Measurements from ENCODE around the gene P2RY8. TPM values are rescaled to one million over a fixed set of nuclear protein-coding genes. Genes with fewer than 3 reads are reported as not detected.
A peak's percentile ranks its signal among the peaks of the same experiment; 100 is the strongest.

Gene P2RY8
- total and polyA plus RNA-seq, 2 donors (not counting 1 experiment from before 2014, with no cell fraction given), result 72.3 to 142 TPM

DNA sequence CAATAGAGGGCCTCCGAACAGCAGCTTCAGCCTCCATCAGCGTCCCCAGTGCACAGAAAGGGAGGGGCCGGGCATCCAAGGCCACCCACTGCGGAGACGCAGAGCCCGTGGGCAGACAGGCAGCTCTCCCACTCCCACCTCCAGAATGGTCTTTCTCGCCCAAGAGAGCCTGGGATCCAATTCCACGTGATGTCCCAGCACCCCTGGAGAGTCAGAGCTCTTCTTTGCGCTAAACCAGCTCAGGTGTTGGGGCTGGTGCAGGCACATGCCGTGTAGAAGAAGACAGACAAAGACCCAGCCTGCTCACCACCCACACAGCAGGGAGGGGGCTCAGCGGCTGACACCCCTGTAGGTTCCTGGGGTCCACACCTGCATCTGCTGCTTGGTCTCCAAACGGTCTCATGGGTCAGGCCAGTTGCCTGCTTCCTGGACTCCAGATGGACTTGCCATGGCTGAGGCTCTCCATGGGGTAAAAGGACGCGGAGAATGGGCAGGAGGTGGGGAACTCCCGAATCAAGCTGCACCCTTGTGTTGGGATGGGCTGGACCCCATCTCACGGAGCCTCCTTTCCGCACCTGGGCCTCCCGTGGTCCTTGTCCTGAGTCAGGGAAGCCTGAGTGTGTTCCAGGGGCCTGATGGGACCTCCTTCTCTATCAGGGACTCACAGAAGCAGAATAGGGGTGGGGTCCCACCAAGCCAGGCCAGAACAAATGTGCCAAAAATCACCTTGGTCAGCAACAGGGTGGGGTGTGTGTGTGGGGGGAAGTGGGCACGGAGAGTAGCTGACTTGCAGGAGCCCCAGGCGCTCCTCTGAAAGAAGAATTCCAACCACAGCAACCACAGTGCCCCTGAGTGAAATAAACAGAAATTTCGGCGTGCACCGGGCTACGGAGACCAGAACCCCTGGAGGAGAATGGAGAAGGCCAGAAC, 72.7 kb downstream of the P2RY8 start:
- peaks cover 50% of the 10 kb centered on the region for H3K79me2 ChIP-seq (ENCODE audit: control insufficient read depth, insufficient read depth, low read length)
- peak overlapping the region; percentile 76 for H3K27ac Mint-ChIP-seq
- 79% methylated on average over 18 of the region's 24 CpGs for WGBS (ENCODE audit: insufficient coverage)
- H3K4me1 ChIP-seq (ENCODE audit: control insufficient read depth in 2 of 2, insufficient read depth in 2 of 2, low read length in 2 of 2), result peaks cover 51 to 68% of the 10 kb centered on the region in 2 donors
- H3K4me3 Mint-ChIP-seq, result peak overlapping the region; percentile 35
- no peak overlapping the region for H3K9ac ChIP-seq (ENCODE audit: low read length)
- H3K4me1 Mint-ChIP-seq, result peaks cover 53% of the 10 kb centered on the region
- TF ChIP-seq CTCF (IDR thresholded peaks at IDR 0.05), result no peak
- TF ChIP-seq EZH2 (IDR thresholded peaks at IDR 0.05; ENCODE audit: borderline replicate concordance, insufficient read depth, low read depth, low read length, poor library complexity, severe bottlenecking), result no peak
- ChIA-PET CTCF (no interaction called here), POLR2A (no interaction called here)
- DNase-seq (no peak), ATAC-seq (ENCODE audit: low read depth) (no peak)
- H3K36me3 ChIP-seq (replicated peaks in 1 of 2; ENCODE audit: control extremely low read depth in 1 of 2, control insufficient read depth in 1 of 2, extremely low read depth in 1 of 2, insufficient read depth in 2 of 2, low read length in 1 of 2), result peaks cover 0 to 43% of the 10 kb centered on the region in 2 experiments
- H3K27me3 ChIP-seq (replicated peaks in 1 of 4; ENCODE audit: control extremely low read depth in 1 of 4, control insufficient read depth in 3 of 4, insufficient read depth in 4 of 4, low read length in 3 of 4), result no peaks in the 10 kb centered on the region
- peak overlapping the region in 1 of 2 donors; percentile 1 for H3K27ac ChIP-seq (ENCODE audit: low read length in 2 of 2)
- H3K9me3 ChIP-seq (ENCODE audit: control extremely low read depth in 1 of 3, control insufficient read depth in 2 of 3, insufficient read depth in 1 of 3, low read length in 2 of 3), result peaks cover 0 to 5% (median 0%) of the 10 kb centered on the region in 3 donors
- no peak overlapping the region for H2AFZ ChIP-seq (ENCODE audit: insufficient read depth, low read depth, low read length, poor library complexity, severe bottlenecking)
- peaks cover 56% of the 10 kb centered on the region for H4K20me1 ChIP-seq (ENCODE audit: control insufficient read depth, insufficient read depth, low read length, poor library complexity, severe bottlenecking)
- no peaks in the 10 kb centered on the region for H3K9me3 Mint-ChIP-seq (ENCODE audit: insufficient read depth)
- no peaks in the 10 kb centered on the region for H3K27me3 Mint-ChIP-seq
- H3K4me3 ChIP-seq (ENCODE audit: control extremely low read depth in 1 of 5, extremely low read depth in 1 of 5, insufficient read depth in 1 of 5, low read depth in 2 of 5, low read length in 4 of 5), result no peak overlapping the region
- intact Hi-C loops (cut with micrococcal nuclease), result no loop called here
- peak overlapping the region; percentile 9 for H3K4me2 ChIP-seq (replicated peaks; ENCODE audit: low read depth, low read length, poor library complexity, severe bottlenecking)

DNA sequence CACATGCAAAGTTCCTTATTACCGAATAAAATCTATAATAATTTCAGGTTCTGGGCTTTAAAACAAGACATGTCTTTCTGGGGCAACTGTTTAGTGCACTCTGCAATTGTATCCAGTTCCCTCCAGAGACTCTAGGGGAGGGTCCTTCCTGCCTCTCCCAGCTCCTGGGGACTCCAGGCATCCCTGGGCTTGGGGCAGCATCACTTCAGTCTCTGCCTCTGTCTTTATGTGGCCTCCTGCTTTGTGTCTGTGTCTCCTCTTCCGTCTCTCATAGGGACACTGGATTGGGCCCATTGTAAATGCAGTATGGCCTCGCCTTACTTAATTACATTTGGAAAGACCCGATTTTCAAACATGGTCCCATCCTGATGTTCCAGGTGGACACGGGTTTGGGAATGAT, 73.4 kb downstream of the P2RY8 start:
- intact Hi-C loops (cut with micrococcal nuclease), result no loop called here
- peaks cover 47% of the 10 kb centered on the region for H3K79me2 ChIP-seq (ENCODE audit: control insufficient read depth, insufficient read depth, low read length)
- POLR2A ChIA-PET, result no interaction called here
- WGBS (ENCODE audit: insufficient coverage), result 97% methylated on average over 4 of the region's 5 CpGs
- CTCF ChIA-PET, result no interaction called here
- H3K27me3 ChIP-seq (replicated peaks in 1 of 4; ENCODE audit: control extremely low read depth in 1 of 4, control insufficient read depth in 3 of 4, insufficient read depth in 4 of 4, low read length in 3 of 4), result no peaks in the 10 kb centered on the region
- H4K20me1 ChIP-seq (ENCODE audit: control insufficient read depth, insufficient read depth, low read length, poor library complexity, severe bottlenecking), result peaks cover 56% of the 10 kb centered on the region
- H3K4me2 ChIP-seq (replicated peaks; ENCODE audit: low read depth, low read length, poor library complexity, severe bottlenecking), result no peak overlapping the region
- Mint-ChIP-seq H3K4me3 (no peak overlapping the region), H3K27ac (peak overlapping the region; percentile 39), H3K27me3 (no peaks in the 10 kb centered on the region), H3K9me3 (ENCODE audit: insufficient read depth) (no peaks in the 10 kb centered on the region), H3K4me1 (peaks cover 49% of the 10 kb centered on the region)
- no peak overlapping the region for H3K4me3 ChIP-seq (ENCODE audit: control extremely low read depth in 1 of 5, extremely low read depth in 1 of 5, insufficient read depth in 1 of 5, low read depth in 2 of 5, low read length in 4 of 5)
- ATAC-seq (ENCODE audit: low read depth) (no peak), DNase-seq (no peak)
- H3K9ac ChIP-seq (ENCODE audit: low read length), result no peak overlapping the region
- no peak overlapping the region for H3K27ac ChIP-seq (ENCODE audit: low read length in 2 of 2)
- H3K9me3 ChIP-seq (ENCODE audit: control extremely low read depth in 1 of 3, control insufficient read depth in 2 of 3, insufficient read depth in 1 of 3, low read length in 2 of 3), result peaks cover 0 to 5% (median 0%) of the 10 kb centered on the region in 3 donors
- peaks cover 47 to 63% of the 10 kb centered on the region in 2 donors for H3K4me1 ChIP-seq (ENCODE audit: control insufficient read depth in 2 of 2, insufficient read depth in 2 of 2, low read length in 2 of 2)
- TF ChIP-seq EZH2 (IDR thresholded peaks at IDR 0.05; ENCODE audit: borderline replicate concordance, insufficient read depth, low read depth, low read length, poor library complexity, severe bottlenecking) (no peak), CTCF (IDR thresholded peaks at IDR 0.05) (no peak)
- H3K36me3 ChIP-seq (replicated peaks in 1 of 2; ENCODE audit: control extremely low read depth in 1 of 2, control insufficient read depth in 1 of 2, extremely low read depth in 1 of 2, insufficient read depth in 2 of 2, low read length in 1 of 2), result peaks cover 0 to 41% of the 10 kb centered on the region in 2 experiments
- H2AFZ ChIP-seq (ENCODE audit: insufficient read depth, low read depth, low read length, poor library complexity, severe bottlenecking), result no peak overlapping the region

All from B cell (primary cell).